ENCODE data around the gene CAMK1.

CAMK1 gene

GRCh38 chr3:9770276-9770812 lies 597 bp upstream of the CAMK1 start:
- no peak for DNase-seq

- no peak for DNase-seq
Measured at GRCh38 chr3:9769012-9769411, 735 bp downstream of the CAMK1 start.

- DNase-seq: no peak
Measured at GRCh38 chr3:9768141-9768775, 1.5 kb downstream of the CAMK1 start.

- no peak for DNase-seq
Measured at GRCh38 chr3:9767418-9767817, 2.3 kb downstream of the CAMK1 start.

DNA sequence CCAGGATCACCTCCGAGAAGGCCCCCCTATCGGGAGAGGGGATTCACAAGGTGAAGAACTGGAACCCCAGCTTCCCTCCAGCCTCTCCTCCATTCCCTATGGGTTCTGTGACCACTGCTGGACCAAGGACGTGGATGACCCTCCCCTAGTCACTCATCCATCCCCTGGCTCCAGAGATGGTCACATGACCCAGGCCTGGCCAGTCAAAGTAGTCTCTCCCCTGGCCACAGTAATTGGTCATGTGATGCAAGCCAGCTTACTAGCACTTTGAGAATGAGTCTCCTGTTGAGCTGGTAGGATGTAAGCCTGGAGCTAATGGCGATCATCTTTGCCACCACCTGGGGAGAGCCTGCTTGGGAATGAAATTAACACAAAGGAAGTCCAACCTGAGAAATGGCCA lies 3.9 kb downstream of the CAMK1 start:
- no peak for DNase-seq

DNA sequence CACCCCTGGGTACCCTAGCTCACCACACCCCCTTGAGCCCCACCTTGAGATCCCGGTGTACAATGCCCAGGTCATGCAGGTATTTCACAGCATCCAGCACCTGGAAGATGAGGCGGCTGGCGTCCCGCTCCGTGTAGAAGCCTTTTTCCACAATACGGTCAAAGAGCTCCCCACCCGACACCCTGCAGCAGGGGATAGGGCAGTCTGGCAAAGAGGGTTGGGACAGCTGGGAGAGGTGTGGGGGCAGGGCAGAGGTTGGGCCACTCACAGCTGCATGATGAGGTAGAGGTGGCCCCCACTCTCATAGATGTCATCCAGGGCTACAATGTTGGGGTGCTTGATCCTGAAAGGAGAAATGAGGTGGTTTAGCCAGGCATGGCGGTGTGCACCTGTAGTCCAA lies 6.9 kb downstream of the CAMK1 start:
- DNase-seq: no peak

DNA sequence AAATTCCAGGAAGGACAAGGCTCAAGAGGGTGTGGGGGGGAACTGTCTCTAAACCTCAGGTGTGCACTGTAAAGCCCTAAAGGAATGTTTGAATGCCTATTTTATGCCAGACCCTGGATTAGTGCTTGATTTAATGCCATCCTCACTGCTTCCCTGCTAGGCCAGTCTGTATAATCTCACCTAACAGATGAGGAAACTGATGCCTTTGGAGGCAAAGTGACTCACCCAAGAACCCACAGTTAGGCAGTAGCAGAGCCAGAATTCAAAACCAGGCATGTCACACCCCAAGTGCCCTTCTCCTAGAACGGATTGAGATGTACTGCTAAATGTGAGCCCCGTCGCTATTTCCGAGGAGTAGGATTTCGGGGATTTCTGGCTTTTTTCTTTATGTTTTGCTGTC lies 7.8 kb downstream of the CAMK1 start:
- no peak for DNase-seq

GRCh38 chr3:9760779-9761505 lies 8.8 kb downstream of the CAMK1 start:
- no peak for DNase-seq

DNA sequence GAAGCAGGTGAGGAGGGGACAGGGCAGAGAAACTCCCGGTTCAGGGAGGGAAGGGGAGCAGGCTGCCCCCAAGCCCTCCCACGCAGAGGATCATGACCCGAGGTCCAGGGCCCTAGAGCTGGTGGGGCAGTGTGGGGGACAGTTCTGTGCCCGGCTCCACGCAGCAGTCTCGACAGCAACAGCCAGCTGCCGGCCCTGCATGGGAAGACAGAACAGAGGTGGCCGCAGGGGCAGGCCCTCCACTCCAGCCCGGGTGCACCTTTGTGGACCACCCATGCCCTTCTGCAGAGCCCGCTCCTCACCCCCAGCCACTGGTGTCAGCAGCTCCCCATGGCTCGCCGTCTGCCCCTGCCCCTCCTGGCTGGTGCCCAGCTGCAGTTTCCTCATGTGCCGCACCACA lies 12.3 kb downstream of the CAMK1 start:
- no peak for DNase-seq

- DNase-seq: peak; percentile 31
Measured at GRCh38 chr3:9754678-9755077, 15.1 kb downstream of the CAMK1 start.

DNA sequence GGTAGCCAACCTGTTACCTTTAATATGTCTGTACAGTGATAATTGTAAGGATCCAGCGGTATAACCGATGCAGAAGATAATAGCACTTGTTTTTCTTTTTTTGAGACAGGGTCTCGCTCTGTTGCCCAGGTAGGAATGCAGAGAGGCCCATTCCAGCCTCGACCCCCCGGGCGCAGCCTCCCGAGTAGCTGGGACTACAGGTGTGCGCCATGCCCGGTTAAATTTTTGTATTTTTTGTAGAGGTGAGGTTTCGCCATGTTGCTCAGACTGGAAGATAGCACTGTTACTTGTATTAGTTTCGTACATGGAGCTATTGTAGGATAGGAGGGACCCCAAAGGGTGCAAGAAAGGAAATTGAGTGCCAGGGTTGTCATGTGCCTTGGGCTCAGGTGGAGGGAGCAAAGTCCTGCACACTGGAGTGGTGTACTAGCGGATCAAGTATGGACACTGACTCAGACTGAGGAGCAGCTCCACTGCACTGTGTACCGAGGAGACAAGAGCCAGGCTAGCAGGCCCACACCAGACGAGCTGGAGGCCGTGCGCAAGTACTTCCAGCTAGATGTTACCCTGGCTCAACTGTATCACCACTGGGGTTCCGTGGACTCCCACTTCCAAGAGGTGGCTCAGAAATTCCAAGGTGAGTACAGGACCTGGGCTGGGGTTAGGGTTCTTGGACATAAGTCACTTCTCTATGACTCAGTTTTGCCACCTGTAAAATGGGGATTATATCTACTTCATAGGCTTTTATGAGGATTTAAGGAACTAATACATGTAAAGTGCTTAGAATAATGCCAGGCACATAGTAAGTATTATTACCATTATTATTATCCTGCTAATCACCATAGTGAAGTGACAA lies 19.0 kb downstream of the CAMK1 start:
- DNase-seq: no peak

DNA sequence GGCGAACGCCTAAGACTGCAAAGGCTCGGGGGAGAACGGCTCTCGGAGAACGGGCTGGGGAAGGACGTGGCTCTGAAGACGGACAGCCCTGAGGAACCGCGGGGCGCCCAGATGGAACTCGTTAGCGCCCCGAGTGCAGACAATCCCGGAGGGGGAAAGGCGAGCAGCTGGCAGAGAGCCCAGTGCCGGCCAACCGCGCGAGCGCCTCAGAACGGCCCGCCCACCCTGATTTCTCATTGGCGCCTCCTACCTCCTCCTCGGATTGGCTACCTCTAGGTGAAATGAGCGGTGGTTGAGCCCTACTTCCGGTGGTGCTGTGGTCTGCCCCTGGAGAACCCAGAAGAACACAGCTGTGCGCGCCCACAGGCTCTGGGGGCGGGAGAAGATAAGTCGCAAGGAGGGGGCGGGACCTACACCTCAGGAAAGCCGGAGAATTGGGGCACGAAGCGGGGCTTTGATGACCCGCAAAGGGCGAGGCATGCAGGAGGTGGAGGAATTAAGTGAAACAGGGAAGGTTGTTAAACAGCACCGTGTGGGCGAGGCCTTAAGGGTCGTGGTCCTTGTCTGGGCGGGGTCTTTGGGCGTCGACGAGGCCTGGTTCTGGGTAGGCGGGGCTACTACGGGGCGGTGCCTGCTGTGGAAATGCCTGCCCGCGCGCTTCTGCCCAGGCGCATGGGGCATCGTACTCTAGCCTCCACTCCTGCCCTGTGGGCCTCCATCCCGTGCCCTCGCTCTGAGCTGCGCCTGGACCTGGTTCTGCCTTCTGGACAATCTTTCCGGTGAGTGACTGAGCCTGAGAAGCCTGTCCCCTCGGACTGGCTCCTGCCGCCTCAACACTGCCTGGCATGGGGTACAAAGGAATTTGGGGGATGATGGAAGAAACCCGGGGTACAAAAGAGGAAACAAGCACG lies 19.8 kb downstream of the CAMK1 start, which contains the start of gene OGG1:
Gene OGG1, plus strand, starts transcription at position 308 of the 911 bp plus-strand sequence. Its CDS starts 335 bp downstream, at position 643.
- peak; percentile 94 for DNase-seq

DNA sequence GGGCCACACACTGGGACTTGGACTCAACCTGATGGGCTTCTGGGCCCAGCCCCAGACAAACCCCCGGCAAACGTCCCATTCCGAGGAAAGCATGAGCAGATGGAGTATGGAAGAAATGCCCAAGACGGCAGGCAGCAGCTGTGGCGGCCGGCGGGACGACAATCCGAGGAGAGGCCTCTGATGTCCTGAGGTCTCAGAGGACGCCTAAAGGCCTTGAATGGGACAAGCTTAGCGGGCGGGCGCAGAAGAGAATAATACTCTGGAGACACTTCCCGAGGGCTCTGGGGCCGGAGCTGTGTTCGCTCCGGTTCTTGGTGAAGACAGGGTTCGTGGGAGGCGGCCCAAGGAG lies 20.5 kb downstream of the CAMK1 start:
- DNase-seq: no peak

DNA sequence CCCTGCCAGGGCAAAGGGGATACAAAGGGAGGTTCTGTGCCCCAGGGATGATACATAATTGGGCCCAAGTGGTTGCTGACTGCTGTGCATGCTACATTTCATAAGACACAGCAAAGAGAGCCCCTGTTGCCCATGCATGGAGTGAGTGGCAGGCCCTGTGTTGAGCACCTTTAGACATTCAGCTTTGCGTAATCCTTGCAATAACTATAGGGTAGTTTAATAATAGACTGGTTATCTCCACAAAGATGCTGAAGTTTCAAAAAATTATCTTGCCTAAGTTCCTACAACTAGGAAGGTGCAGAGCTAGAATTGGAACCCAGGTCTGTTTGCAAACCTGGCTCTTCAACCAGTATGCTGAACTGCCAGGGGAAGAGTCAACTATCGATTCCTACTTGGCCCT lies 21.7 kb downstream of the CAMK1 start:
- no peak for DNase-seq

- no peak for DNase-seq
Measured at GRCh38 chr3:9747267-9747666, 22.5 kb downstream of the CAMK1 start.

DNA sequence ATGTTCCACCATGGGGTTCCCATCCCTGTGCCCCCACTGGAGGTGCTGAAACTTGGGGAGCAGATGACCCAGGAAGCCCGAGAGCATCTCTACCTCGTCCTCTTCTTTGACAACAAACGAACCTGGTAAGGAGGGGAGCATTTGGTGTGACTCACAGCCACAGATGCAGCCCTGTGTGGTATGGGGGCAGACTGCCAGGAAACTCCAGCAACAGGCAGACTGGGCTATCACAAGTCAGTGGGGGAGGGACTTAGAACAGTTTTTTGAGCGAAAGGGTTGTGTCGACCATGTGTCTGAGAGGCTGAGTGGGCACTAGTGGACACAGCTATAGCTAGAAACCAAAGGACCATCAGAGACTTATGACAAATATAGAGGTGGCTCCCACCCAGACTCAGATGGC lies 23.4 kb downstream of the CAMK1 start:
- no peak for DNase-seq

DNA sequence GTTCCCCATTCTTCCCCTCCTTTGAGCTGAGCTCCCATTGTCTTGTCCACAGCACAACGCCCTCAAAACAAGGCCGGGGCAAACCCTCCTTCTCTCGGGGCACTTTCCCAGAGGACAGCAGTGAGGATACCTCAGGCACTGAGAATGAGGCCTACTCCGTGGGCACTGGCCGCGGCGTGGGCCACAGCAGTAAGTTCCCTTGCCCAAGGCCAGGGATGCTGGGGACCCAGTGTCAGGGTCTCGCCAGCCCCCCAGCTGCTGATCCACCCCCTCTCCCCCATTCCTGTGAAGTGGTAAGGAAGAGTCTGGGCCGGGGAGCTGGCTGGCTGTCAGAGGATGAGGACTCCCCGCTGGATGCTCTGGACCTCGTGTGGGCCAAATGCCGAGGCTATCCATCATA lies 24.2 kb downstream of the CAMK1 start:
- DNase-seq: no peak

- no peak for DNase-seq
Measured at GRCh38 chr3:9744162-9744561, 25.6 kb downstream of the CAMK1 start.

- no peak for DNase-seq
Measured at GRCh38 chr3:9743548-9743947, 26.2 kb downstream of the CAMK1 start.

GRCh38 chr3:9742560-9742959 lies 27.2 kb downstream of the CAMK1 start:
- DNase-seq: no peak

- DNase-seq: no peak
Measured at GRCh38 chr3:9739181-9739580, 30.6 kb downstream of the CAMK1 start.

- DNase-seq: no peak
Measured at GRCh38 chr3:9736831-9737230, 32.9 kb downstream of the CAMK1 start.

GRCh38 chr3:9732740-9733115 lies 37.0 kb downstream of the CAMK1 start:
- DNase-seq: no peak

Data from CD4-positive, alpha-beta T cell treated with Interleukin-17A for 4 hours (primary cell).